ENCODE results near the gene R3HDML.

R3HDML gene

GRCh38 chr20:44331201-44331600 is 5.6 kb upstream of the R3HDML start:
- no peaks in the 10 kb centered on the region for H4K20me1 ChIP-seq (ENCODE audit: insufficient read depth, low read length)
- no peaks in the 10 kb centered on the region; the same call in 1 of the 2 replicates for H3K27me3 ChIP-seq (ENCODE audit: insufficient read depth, low read length)
- no peaks in the 10 kb centered on the region for H3K9me2 ChIP-seq (ENCODE audit: low read depth, low read length)
- H2AFZ ChIP-seq (ENCODE audit: low read length): no peak overlapping the region
- H3F3A ChIP-seq (ENCODE audit: insufficient read depth, low read length): no peaks in the 10 kb centered on the region
- TF ChIP-seq EZH2 (IDR thresholded peaks at IDR 0.05; ENCODE audit: borderline replicate concordance, low read length): no peak
- no peak for TF ChIP-seq CTCF (IDR thresholded peaks at IDR 0.05; ENCODE audit: low read length)
- no peak overlapping the region for H3K27ac ChIP-seq (ENCODE audit: low read depth, low read length, poor library complexity, severe bottlenecking)
- H3K9ac ChIP-seq (ENCODE audit: low read length): no peak overlapping the region
- no peak overlapping the region for H3K4me3 ChIP-seq (ENCODE audit: low read depth, low read length, poor library complexity, severe bottlenecking)
- H3K79me2 ChIP-seq (ENCODE audit: insufficient read depth, low read length): no peaks in the 10 kb centered on the region
- no peak overlapping the region for H3K4me2 ChIP-seq (ENCODE audit: low read length)
- H3K4me1 ChIP-seq (ENCODE audit: insufficient read depth, low read length, severe bottlenecking): no peaks in the 10 kb centered on the region
- no peaks in the 10 kb centered on the region for H3K36me3 ChIP-seq (ENCODE audit: insufficient read depth, low read length)
- H3K9me3 ChIP-seq (ENCODE audit: low read length): no peaks in the 10 kb centered on the region

- Histone ChIP-seq H4K20me1 (ENCODE audit: insufficient read depth, low read length) (no peaks in the 10 kb centered on the region), H3K9me2 (ENCODE audit: low read depth, low read length) (no peaks in the 10 kb centered on the region), H3K4me2 (ENCODE audit: low read length) (no peak overlapping the region), H3F3A (ENCODE audit: insufficient read depth, low read length) (no peaks in the 10 kb centered on the region), H3K79me2 (ENCODE audit: insufficient read depth, low read length) (no peaks in the 10 kb centered on the region), H2AFZ (ENCODE audit: low read length) (no peak overlapping the region), H3K9ac (ENCODE audit: low read length) (no peak overlapping the region), H3K4me3 (ENCODE audit: low read depth, low read length, poor library complexity, severe bottlenecking) (no peak overlapping the region), H3K27me3 (ENCODE audit: insufficient read depth, low read length) (no peaks in the 10 kb centered on the region; the same call in 1 of the 2 replicates), H3K9me3 (ENCODE audit: low read length) (no peaks in the 10 kb centered on the region), H3K4me1 (ENCODE audit: insufficient read depth, low read length, severe bottlenecking) (no peaks in the 10 kb centered on the region), H3K36me3 (ENCODE audit: insufficient read depth, low read length) (no peaks in the 10 kb centered on the region), H3K27ac (ENCODE audit: low read depth, low read length, poor library complexity, severe bottlenecking) (no peak overlapping the region)
- no peak for TF ChIP-seq EZH2 (IDR thresholded peaks at IDR 0.05; ENCODE audit: borderline replicate concordance, low read length)
- TF ChIP-seq CTCF (IDR thresholded peaks at IDR 0.05; ENCODE audit: low read length): no peak
Measured at GRCh38 chr20:44334306-44334705, 2.5 kb upstream of the R3HDML start.

GRCh38 chr20:44334709-44335108 is 2.1 kb upstream of the R3HDML start:
- Histone ChIP-seq H3K9me3 (ENCODE audit: low read length) (no peaks in the 10 kb centered on the region), H3K36me3 (ENCODE audit: insufficient read depth, low read length) (no peaks in the 10 kb centered on the region), H2AFZ (ENCODE audit: low read length) (no peak overlapping the region), H3K9ac (ENCODE audit: low read length) (no peak overlapping the region), H4K20me1 (ENCODE audit: insufficient read depth, low read length) (no peaks in the 10 kb centered on the region), H3K9me2 (ENCODE audit: low read depth, low read length) (no peaks in the 10 kb centered on the region), H3K27ac (ENCODE audit: low read depth, low read length, poor library complexity, severe bottlenecking) (no peak overlapping the region), H3K4me2 (ENCODE audit: low read length) (no peak overlapping the region), H3F3A (ENCODE audit: insufficient read depth, low read length) (no peaks in the 10 kb centered on the region), H3K4me3 (ENCODE audit: low read depth, low read length, poor library complexity, severe bottlenecking) (no peak overlapping the region), H3K79me2 (ENCODE audit: insufficient read depth, low read length) (no peaks in the 10 kb centered on the region), H3K27me3 (ENCODE audit: insufficient read depth, low read length) (no peaks in the 10 kb centered on the region; the same call in 1 of the 2 replicates), H3K4me1 (ENCODE audit: insufficient read depth, low read length, severe bottlenecking) (no peaks in the 10 kb centered on the region)
- TF ChIP-seq EZH2 (IDR thresholded peaks at IDR 0.05; ENCODE audit: borderline replicate concordance, low read length) (no peak), CTCF (IDR thresholded peaks at IDR 0.05; ENCODE audit: low read length) (no peak)
